GM18526 (cell line): ENCODE data around the gene PLB1.

Experiments used
- POLR2A ChIP-seq: IDR thresholded peaks from 3 replicates; pipeline ENCODE4 v1.6.1; 2011; ENCODE audit not compliant: insufficient read length; ENCODE audit errors: extremely low read depth

The PLB1 gene

GRCh38 chr2:28454016-28454930 lies 41.6 kb upstream of the PLB1 start:
- TF ChIP-seq POLR2A: no peak

GRCh38 chr2:28457237-28457636 lies 38.6 kb upstream of the PLB1 start:
- no peak for TF ChIP-seq POLR2A

GRCh38 chr2:28461056-28461455 lies 34.8 kb upstream of the PLB1 start:
- TF ChIP-seq POLR2A: no peak

GRCh38 chr2:28462122-28462521 lies 33.7 kb upstream of the PLB1 start:
- TF ChIP-seq POLR2A: no peak

- TF ChIP-seq POLR2A: no peak
These were observed 32.5 kb upstream of the PLB1 start for GRCh38 chr2:28463211-28463816.

- no peak for TF ChIP-seq POLR2A
These were observed 32.0 kb upstream of the PLB1 start for GRCh38 chr2:28463893-28464292.

- TF ChIP-seq POLR2A: no peak
These were observed 30.5 kb upstream of the PLB1 start for GRCh38 chr2:28465148-28465885.

GRCh38 chr2:28469304-28469703 lies 26.6 kb upstream of the PLB1 start:
- TF ChIP-seq POLR2A: no peak

- TF ChIP-seq POLR2A: no peak
These were observed 25.8 kb upstream of the PLB1 start for GRCh38 chr2:28469947-28470535.

GRCh38 chr2:28470759-28471158 lies 25.1 kb upstream of the PLB1 start:
- TF ChIP-seq POLR2A: no peak

GRCh38 chr2:28471214-28471613 lies 24.6 kb upstream of the PLB1 start:
- no peak for TF ChIP-seq POLR2A

GRCh38 chr2:28471701-28472236 lies 24.1 kb upstream of the PLB1 start:
- no peak for TF ChIP-seq POLR2A

GRCh38 chr2:28475088-28475595 lies 20.7 kb upstream of the PLB1 start:
- TF ChIP-seq POLR2A: no peak

GRCh38 chr2:28477087-28477486 lies 18.8 kb upstream of the PLB1 start:
- TF ChIP-seq POLR2A: no peak

- TF ChIP-seq POLR2A: no peak
These were observed 18.2 kb upstream of the PLB1 start for GRCh38 chr2:28477645-28478044.
